H1 (cell line): Measurements from ENCODE around the gene CIAO2B. TPM values are rescaled to one million over a fixed set of nuclear protein-coding genes. Genes with fewer than 3 reads are reported as not detected.

Source experiments
- BRCA1 ChIP-seq: IDR thresholded peaks from 2 replicates; pipeline ENCODE4 v1.6.1; 2012; ENCODE audit warnings: low read depth, low read length, improper control_type of control experiment
- CBX5 ChIP-seq: fragments of 300-800, 300-1000 bp; sonication (generic); IDR thresholded peaks from 2 replicates; pipeline ENCODE4 v1.7.1; 2016; ENCODE audit warnings: antibody characterized with exemption, low read length, low read depth
- CHD1 ChIP-seq: IDR thresholded peaks from 2 replicates; pipeline ENCODE4 v1.6.1; 2012; ENCODE audit warnings: low read depth, low read length, improper control_type of control experiment
- CHD7 ChIP-seq: fragments of 300-600 bp; sonication (generic); IDR thresholded peaks from 2 replicates; pipeline ENCODE4 v1.7.1; 2012; ENCODE audit warnings: low read length, moderate library complexity, mild to moderate bottlenecking, inconsistent platforms; ENCODE audit not compliant: insufficient replicate concordance
- E2F6 ChIP-seq: IDR thresholded peaks from 2 replicates; pipeline ENCODE4 v1.6.1; 2012; ENCODE audit warnings: inconsistent platforms
- FOSL1 ChIP-seq: IDR thresholded peaks from 2 replicates; pipeline ENCODE4 v1.6.1; 2011; ENCODE audit warnings: mild to moderate bottlenecking, low read depth, low read length, moderate library complexity; ENCODE audit not compliant: insufficient read depth
- RAD21 ChIP-seq, 2 experiments: IDR thresholded peaks in 1 of 2; conservative IDR thresholded peaks in 1 of 2; 2 replicates each; pipeline ENCODE4 v1.6.1; 2011; ENCODE audit warnings: low read depth in 2 of 2, low read length in 2 of 2, improper control_type of control experiment in 1 of 2, inconsistent platforms in 1 of 2, mild to moderate bottlenecking in 1 of 2, moderate library complexity in 1 of 2
- polyA plus RNA-seq, 7 experiments: library from polyadenylated mRNA; depleted of rRNA in 3 of 7; stranded (reverse) in 5 of 7; unstranded in 2 of 7; fragments of >200 nt in 5 of 7; fragments of 200-250 nt in 2 of 7; gene quantifications; 1 replicate in 5 of 7; 2 replicates in 1 of 7; 4 replicates in 1 of 7; pipeline versions ENCODE4 v1.2.1 to v1.2.3, GENCODE V29; 2011 to 2013; ENCODE audit warnings: missing spikeins in 2 of 7, mixed read lengths in 2 of 7
- total RNA-seq: library from RNA; stranded (reverse); fragmentation: NEBNext Ultra II Directional; extraction: Animal tissue kit (Norgen Biotek cat#: 25700); gene quantifications from 2 replicates; pipeline ENCODE4 v1.2.1, GENCODE V29; 2021

The CIAO2B gene
- total and polyA plus RNA-seq, 2 of the 8 experiments (the other 6 are each of a cell fraction or from before 2014, with no cell fraction given) = 65.6 to 248 TPM

- TF ChIP-seq CHD7 = no peak
- peak in 1 of 2 experiments; percentile 61; a peak in 3 of 4 replicates for TF ChIP-seq RAD21 (IDR thresholded peaks at IDR 0.05 in 1 of 2, conservative IDR thresholded peaks at IDR 0.05 in 1 of 2; ENCODE audit: low read depth in 2 of 2, low read length in 2 of 2)
- no peak for TF ChIP-seq FOSL1
- no peak for TF ChIP-seq BRCA1
- no peak for TF ChIP-seq CHD1
- TF ChIP-seq CBX5 = no peak
- no peak for TF ChIP-seq E2F6
These were observed 9.5 kb downstream of the CIAO2B start (continued) for GRCh38 chr16:66924527-66925321.
